Heart left ventricle (tissue), 13 donors: Measurements from ENCODE around the gene UQCRC1.

Experiments used
- POLR2A ChIP-seq, 2 donors: fragments of 450-650 bp; IDR thresholded peaks; one replicate each; pipeline ENCODE4 v1.6.1; 2017; ENCODE audit warnings: antibody characterized with exemption in 2 of 2, mild to moderate bottlenecking in 2 of 2, moderate library complexity in 2 of 2
- TF ChIP-seq, protein P1 (sequence below), 12 donors: fragments of 200-600 bp; sonication (generic) in 4 of 12; IDR thresholded peaks; one replicate each; pipeline versions ENCODE4 v1.5.0 to v1.8.0; 2018 to 2022; ENCODE audit warnings: antibody characterized with exemption in 12 of 12, mild to moderate bottlenecking in 5 of 12
- donor health status: ischemic (EF 13 %, LVEDD 7.1; RV severe dilation, severe dysfunction).
- donor health status: DM: no; HTN: yes; CAD: no.
- donor health status: DM: no; HTN: no; CAD: no.
- donor health status: ischemic (EF 25% LVEDD 6.9; RV normal size, moderate dysfunction).
- donor health status: ischemic (EF 25% LVEDD 5.7; RV mildly dilated, moderate dysfunction).
- donor health status: ischemic (EF 35%, LVEDD 5.7; RV mildly dilated, moderate dysfunction).
- donor health status: nonischemic (EF 11% LVEDD 7.7; RV severe dilation, severe dysfunction).
- donor health status: DM: yes; HTN: yes; CAD: no.
- donor health status: PGD.
- donor health status: ischemic (EF 29% LVEDD 5.4; RV normal size, mild dysfunction).
- donor health status: nonischemic (EF 23%, LVEDD 6.1; RV moderate dilation, normal function).

DNA sequence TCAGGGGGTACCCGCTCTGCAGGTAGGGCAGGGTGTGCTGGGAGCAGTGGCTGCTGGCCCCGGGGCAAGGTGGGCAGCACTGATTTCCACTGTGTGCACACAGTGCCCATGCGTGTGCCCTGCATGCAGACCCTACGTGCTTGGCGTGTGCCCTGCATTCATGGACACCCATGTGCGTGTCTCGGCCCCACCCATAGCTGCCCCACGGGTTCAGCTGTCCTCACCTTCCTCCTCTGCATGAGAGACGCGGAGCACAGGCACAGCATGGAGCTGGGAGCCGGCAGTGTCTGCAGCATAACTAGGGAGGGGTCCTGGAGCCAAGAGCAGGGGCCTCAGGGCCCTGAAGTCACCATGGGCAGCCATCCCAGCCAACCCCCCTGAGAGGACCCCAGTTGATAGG lies 44.3 kb downstream of the UQCRC1 start:
- TF ChIP-seq, protein P1, sequence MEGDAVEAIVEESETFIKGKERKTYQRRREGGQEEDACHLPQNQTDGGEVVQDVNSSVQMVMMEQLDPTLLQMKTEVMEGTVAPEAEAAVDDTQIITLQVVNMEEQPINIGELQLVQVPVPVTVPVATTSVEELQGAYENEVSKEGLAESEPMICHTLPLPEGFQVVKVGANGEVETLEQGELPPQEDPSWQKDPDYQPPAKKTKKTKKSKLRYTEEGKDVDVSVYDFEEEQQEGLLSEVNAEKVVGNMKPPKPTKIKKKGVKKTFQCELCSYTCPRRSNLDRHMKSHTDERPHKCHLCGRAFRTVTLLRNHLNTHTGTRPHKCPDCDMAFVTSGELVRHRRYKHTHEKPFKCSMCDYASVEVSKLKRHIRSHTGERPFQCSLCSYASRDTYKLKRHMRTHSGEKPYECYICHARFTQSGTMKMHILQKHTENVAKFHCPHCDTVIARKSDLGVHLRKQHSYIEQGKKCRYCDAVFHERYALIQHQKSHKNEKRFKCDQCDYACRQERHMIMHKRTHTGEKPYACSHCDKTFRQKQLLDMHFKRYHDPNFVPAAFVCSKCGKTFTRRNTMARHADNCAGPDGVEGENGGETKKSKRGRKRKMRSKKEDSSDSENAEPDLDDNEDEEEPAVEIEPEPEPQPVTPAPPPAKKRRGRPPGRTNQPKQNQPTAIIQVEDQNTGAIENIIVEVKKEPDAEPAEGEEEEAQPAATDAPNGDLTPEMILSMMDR (IDR thresholded peaks at IDR 0.05), result no peak
- TF ChIP-seq POLR2A (IDR thresholded peaks at IDR 0.05), result no peak
